ENCODE measurements around the gene KIAA1191.

The KIAA1191 gene

GRCh38 chr5:176389135-176390123 lies 27.9 kb upstream of the KIAA1191 start:
- no peak for DNase-seq

- peak; percentile 99 for DNase-seq
Observed at GRCh38 chr5:176388444-176389134, 27.0 kb upstream of the KIAA1191 start, which contains the start of the genes HIGD2A and NOP16. Gene HIGD2A, plus strand, starts transcription at chr5:176388751. Its CDS starts 69 bp downstream, at chr5:176388820. Gene NOP16, minus strand, starts transcription at chr5:176388598. Its CDS starts 59 bp downstream, at chr5:176388539.

- no peak for DNase-seq
Observed at GRCh38 chr5:176388003-176388443, 26.5 kb upstream of the KIAA1191 start.

GRCh38 chr5:176387384-176387925 lies 25.9 kb upstream of the KIAA1191 start:
- no peak for DNase-seq

GRCh38 chr5:176386491-176386890 lies 24.9 kb upstream of the KIAA1191 start:
- DNase-seq: no peak

- DNase-seq: no peak
Observed at GRCh38 chr5:176384991-176385390, 23.4 kb upstream of the KIAA1191 start.

GRCh38 chr5:176384366-176384930 lies 22.9 kb upstream of the KIAA1191 start:
- no peak for DNase-seq

- no peak for DNase-seq
Observed at GRCh38 chr5:176383961-176384360, 22.4 kb upstream of the KIAA1191 start.

- no peak for DNase-seq
Observed at GRCh38 chr5:176383248-176383905, 21.8 kb upstream of the KIAA1191 start.

GRCh38 chr5:176382721-176383120 lies 21.2 kb upstream of the KIAA1191 start:
- no peak for DNase-seq

GRCh38 chr5:176381979-176382378 lies 20.4 kb upstream of the KIAA1191 start:
- DNase-seq: no peak

- no peak for DNase-seq
Observed at GRCh38 chr5:176381423-176381822, 19.9 kb upstream of the KIAA1191 start.

- no peak for DNase-seq
Observed at GRCh38 chr5:176379881-176380280, 18.3 kb upstream of the KIAA1191 start.

GRCh38 chr5:176373100-176373818 lies 11.7 kb upstream of the KIAA1191 start:
- DNase-seq: no peak

GRCh38 chr5:176371621-176372539 lies 10.3 kb upstream of the KIAA1191 start:
- no peak for DNase-seq

GRCh38 chr5:176369934-176370711 lies 8.6 kb upstream of the KIAA1191 start:
- no peak for DNase-seq

- no peak for DNase-seq
Observed at GRCh38 chr5:176368726-176369125, 7.2 kb upstream of the KIAA1191 start.

- DNase-seq: no peak
Observed at GRCh38 chr5:176366232-176366894, 4.8 kb upstream of the KIAA1191 start.
